Measurements from ENCODE around the gene GJD3. TPM values are rescaled to one million over a fixed set of nuclear protein-coding genes. Genes with fewer than 3 reads are reported as not detected.
A peak's percentile ranks its signal among the peaks of the same experiment; 100 is the strongest.

GJD3 gene
- polyA plus RNA-seq, 4 donors: 0.32 to 1.1 TPM; not detected in 2

- 11 to 13% (median 12%) methylated on average over 17 of the region's 17 CpGs for WGBS, 3 donors
- DNase-seq (peak; percentile 86 to 93), FAIRE-seq (no peak)
- Histone ChIP-seq H3K9me3 (ENCODE audit: control insufficient read depth in 2 of 2, insufficient read depth in 1 of 2, low read depth in 1 of 2, low read length in 1 of 2) (no peaks in the 10 kb centered on the region), H3K27me3 (ENCODE audit: control insufficient read depth in 3 of 3, insufficient read depth in 3 of 3, low read length in 3 of 3) (peaks cover 0 to 27% (median 0%) of the 10 kb centered on the region in 3 donors), H3K4me3 (ENCODE audit: low read depth in 1 of 3, low read length in 3 of 3) (no peak overlapping the region), H3K4me1 (ENCODE audit: control insufficient read depth in 3 of 3, insufficient read depth in 2 of 3, low read depth in 1 of 3, low read length in 2 of 3) (peaks cover 0 to 19% (median 0%) of the 10 kb centered on the region in 3 donors), H3K36me3 (ENCODE audit: control insufficient read depth in 3 of 3, insufficient read depth in 2 of 3, low read depth in 1 of 3, low read length in 3 of 3) (peaks cover 8 to 40% (median 16%) of the 10 kb centered on the region in 3 donors), H3K27ac (ENCODE audit: low read depth in 1 of 3, low read length in 2 of 3) (no peak overlapping the region)
Observed at GRCh38 chr17:40358323-40359038, 6.1 kb downstream of the GJD3 start.

DNA sequence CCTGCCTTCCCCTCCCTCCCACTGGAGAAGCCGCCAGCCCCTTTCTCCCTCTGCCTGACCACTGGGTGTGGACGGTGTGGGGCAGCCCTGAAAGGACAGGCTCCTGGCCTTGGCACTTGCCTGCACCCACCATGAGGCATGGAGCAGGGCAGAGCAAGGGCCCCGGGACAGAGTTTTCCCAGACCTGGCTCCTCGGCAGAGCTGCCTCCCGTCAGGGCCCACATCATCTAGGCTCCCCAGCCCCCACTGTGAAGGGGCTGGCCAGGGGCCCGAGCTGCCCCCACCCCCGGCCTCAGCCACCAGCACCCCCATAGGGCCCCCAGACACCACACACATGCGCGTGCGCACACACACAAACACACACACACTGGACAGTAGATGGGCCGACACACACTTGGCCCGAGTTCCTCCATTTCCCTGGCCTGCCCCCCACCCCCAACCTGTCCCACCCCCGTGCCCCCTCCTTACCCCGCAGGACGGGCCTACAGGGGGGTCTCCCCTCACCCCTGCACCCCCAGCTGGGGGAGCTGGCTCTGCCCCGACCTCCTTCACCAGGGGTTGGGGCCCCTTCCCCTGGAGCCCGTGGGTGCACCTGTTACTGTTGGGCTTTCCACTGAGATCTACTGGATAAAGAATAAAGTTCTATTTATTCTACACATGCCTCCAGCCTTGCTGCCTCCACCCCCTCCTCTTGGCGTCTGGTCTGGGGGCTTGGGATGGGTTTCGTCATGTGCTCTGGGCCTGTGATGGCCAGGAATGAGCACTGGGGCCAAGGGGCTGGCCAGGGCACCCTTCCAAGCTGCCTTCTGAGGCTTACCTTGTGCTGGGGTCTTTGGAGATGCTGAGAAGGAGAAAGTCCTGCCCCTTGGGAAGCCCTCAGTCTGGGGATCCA is 7.3 kb downstream of the GJD3 start:
- WGBS, 3 donors: 64 to 70% (median 68%) methylated on average over 14 to 19 of the region's 19 CpGs
- no peak for FAIRE-seq
- no peak for DNase-seq
- H3K27ac ChIP-seq (ENCODE audit: low read depth in 1 of 3, low read length in 2 of 3): peak overlapping the region in 1 of 3 donors; percentile 3
- peaks cover 0 to 21% (median 0%) of the 10 kb centered on the region in 3 donors for H3K27me3 ChIP-seq (ENCODE audit: control insufficient read depth in 3 of 3, insufficient read depth in 3 of 3, low read length in 3 of 3)
- H3K4me1 ChIP-seq (ENCODE audit: control insufficient read depth in 3 of 3, insufficient read depth in 2 of 3, low read depth in 1 of 3, low read length in 2 of 3): peaks cover 0 to 26% (median 4%) of the 10 kb centered on the region in 3 donors
- H3K4me3 ChIP-seq (ENCODE audit: low read depth in 1 of 3, low read length in 3 of 3): no peak overlapping the region
- H3K9me3 ChIP-seq (ENCODE audit: control insufficient read depth in 2 of 2, insufficient read depth in 1 of 2, low read depth in 1 of 2, low read length in 1 of 2): no peaks in the 10 kb centered on the region
- peaks cover 8 to 53% (median 26%) of the 10 kb centered on the region in 3 donors for H3K36me3 ChIP-seq (ENCODE audit: control insufficient read depth in 3 of 3, insufficient read depth in 2 of 3, low read depth in 1 of 3, low read length in 3 of 3)

- peaks cover 0 to 37% (median 7%) of the 10 kb centered on the region in 3 donors for H3K4me1 ChIP-seq (ENCODE audit: control insufficient read depth in 3 of 3, insufficient read depth in 2 of 3, low read depth in 1 of 3, low read length in 2 of 3)
- no peak overlapping the region for H3K4me3 ChIP-seq (ENCODE audit: low read depth in 1 of 3, low read length in 3 of 3)
- H3K9me3 ChIP-seq (ENCODE audit: control insufficient read depth in 2 of 2, insufficient read depth in 1 of 2, low read depth in 1 of 2, low read length in 1 of 2): no peaks in the 10 kb centered on the region
- WGBS, 3 donors: 72 to 78% (median 73%) methylated on average over 31 to 33 of the region's 33 CpGs
- H3K27me3 ChIP-seq (ENCODE audit: control insufficient read depth in 3 of 3, insufficient read depth in 3 of 3, low read length in 3 of 3): peaks cover 0 to 11% (median 0%) of the 10 kb centered on the region in 3 donors
- FAIRE-seq (no peak), DNase-seq (no peak)
- H3K36me3 ChIP-seq (ENCODE audit: control insufficient read depth in 3 of 3, insufficient read depth in 2 of 3, low read depth in 1 of 3, low read length in 3 of 3): peaks cover 9 to 64% (median 28%) of the 10 kb centered on the region in 3 donors
- H3K27ac ChIP-seq (ENCODE audit: low read depth in 1 of 3, low read length in 2 of 3): no peak overlapping the region
Observed at GRCh38 chr17:40355804-40356758, 8.5 kb downstream of the GJD3 start.

DNA sequence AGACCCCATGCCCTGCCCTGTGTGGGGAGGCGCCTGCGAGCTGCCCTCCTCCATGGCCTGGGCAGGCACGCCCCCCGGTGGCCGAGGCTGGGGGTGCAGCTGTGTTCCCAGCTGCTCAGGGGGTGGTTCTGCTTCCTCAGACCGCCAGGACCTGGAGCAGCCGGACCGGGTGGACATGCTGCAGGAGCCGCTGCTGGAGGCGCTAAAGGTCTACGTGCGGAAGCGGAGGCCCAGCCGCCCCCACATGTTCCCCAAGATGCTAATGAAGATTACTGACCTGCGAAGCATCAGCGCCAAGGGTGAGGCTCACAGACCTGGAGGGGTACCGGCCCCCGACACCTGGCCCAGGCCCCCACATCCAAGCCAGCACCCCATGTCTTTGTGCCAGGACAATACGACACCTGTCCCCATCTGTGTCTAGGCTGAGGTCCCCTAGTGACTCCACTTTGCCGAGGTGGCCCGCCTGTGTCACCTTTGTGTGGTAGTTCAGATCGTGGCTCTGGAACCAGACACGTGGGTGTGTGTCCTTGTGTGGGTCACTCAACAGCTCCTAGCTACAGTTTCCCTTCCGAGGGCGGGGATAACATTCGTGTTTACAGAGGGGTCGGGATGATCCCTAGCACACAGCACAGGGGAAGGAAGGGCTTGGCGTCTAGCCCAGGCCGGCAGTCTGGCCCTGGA is 9.3 kb downstream of the GJD3 start:
- DNase-seq: peak; percentile 50 to 80
- no peak for FAIRE-seq
- 50 to 56% (median 53%) methylated on average over 29 of the region's 29 CpGs for WGBS, 3 donors
- peaks cover 0 to 4% (median 0%) of the 10 kb centered on the region in 3 donors for H3K27me3 ChIP-seq (ENCODE audit: control insufficient read depth in 3 of 3, insufficient read depth in 3 of 3, low read length in 3 of 3)
- H3K4me1 ChIP-seq (ENCODE audit: control insufficient read depth in 3 of 3, insufficient read depth in 2 of 3, low read depth in 1 of 3, low read length in 2 of 3): peaks cover 0 to 40% (median 7%) of the 10 kb centered on the region in 3 donors
- no peaks in the 10 kb centered on the region for H3K9me3 ChIP-seq (ENCODE audit: control insufficient read depth in 2 of 2, insufficient read depth in 1 of 2, low read depth in 1 of 2, low read length in 1 of 2)
- peaks cover 11 to 72% (median 33%) of the 10 kb centered on the region in 3 donors for H3K36me3 ChIP-seq (ENCODE audit: control insufficient read depth in 3 of 3, insufficient read depth in 2 of 3, low read depth in 1 of 3, low read length in 3 of 3)
- H3K27ac ChIP-seq (ENCODE audit: low read depth in 1 of 3, low read length in 2 of 3): peak overlapping the region in 1 of 3 donors; percentile 39
- H3K4me3 ChIP-seq (ENCODE audit: low read depth in 1 of 3, low read length in 3 of 3): no peak overlapping the region

GRCh38 chr17:40354221-40355122 is 10.1 kb downstream of the GJD3 start:
- Histone ChIP-seq H3K27ac (ENCODE audit: low read depth in 1 of 3, low read length in 2 of 3) (peak overlapping the region in 2 of 3 donors; percentile 36 to 39), H3K4me3 (ENCODE audit: low read depth in 1 of 3, low read length in 3 of 3) (no peak overlapping the region), H3K4me1 (ENCODE audit: control insufficient read depth in 3 of 3, insufficient read depth in 2 of 3, low read depth in 1 of 3, low read length in 2 of 3) (peaks cover 0 to 48% (median 7%) of the 10 kb centered on the region in 3 donors), H3K27me3 (ENCODE audit: control insufficient read depth in 3 of 3, insufficient read depth in 3 of 3, low read length in 3 of 3) (no peaks in the 10 kb centered on the region), H3K36me3 (ENCODE audit: control insufficient read depth in 3 of 3, insufficient read depth in 2 of 3, low read depth in 1 of 3, low read length in 3 of 3) (peaks cover 11 to 80% (median 33%) of the 10 kb centered on the region in 3 donors), H3K9me3 (ENCODE audit: control insufficient read depth in 2 of 2, insufficient read depth in 1 of 2, low read depth in 1 of 2, low read length in 1 of 2) (no peaks in the 10 kb centered on the region)
- 80 to 85% (median 81%) methylated on average over 30 of the region's 30 CpGs for WGBS, 3 donors
- FAIRE-seq (no peak), DNase-seq (no peak)

GRCh38 chr17:40352779-40353394 is 11.7 kb downstream of the GJD3 start:
- no peaks in the 10 kb centered on the region for H3K9me3 ChIP-seq (ENCODE audit: control insufficient read depth in 2 of 2, insufficient read depth in 1 of 2, low read depth in 1 of 2, low read length in 1 of 2)
- no peak overlapping the region for H3K27ac ChIP-seq (ENCODE audit: low read depth in 1 of 3, low read length in 2 of 3)
- 73 to 84% (median 76%) methylated on average over 9 of the region's 9 CpGs for WGBS, 3 donors
- no peak overlapping the region for H3K4me3 ChIP-seq (ENCODE audit: low read depth in 1 of 3, low read length in 3 of 3)
- FAIRE-seq (no peak), DNase-seq (no peak)
- no peaks in the 10 kb centered on the region for H3K27me3 ChIP-seq (ENCODE audit: control insufficient read depth in 3 of 3, insufficient read depth in 3 of 3, low read length in 3 of 3)
- peaks cover 11 to 96% (median 33%) of the 10 kb centered on the region in 3 donors for H3K36me3 ChIP-seq (ENCODE audit: control insufficient read depth in 3 of 3, insufficient read depth in 2 of 3, low read depth in 1 of 3, low read length in 3 of 3)
- peaks cover 7 to 58% (median 7%) of the 10 kb centered on the region in 3 donors for H3K4me1 ChIP-seq (ENCODE audit: control insufficient read depth in 3 of 3, insufficient read depth in 2 of 3, low read depth in 1 of 3, low read length in 2 of 3)
